Testis (tissue), 3 donors: ENCODE results near the gene RENBP. TPM values are rescaled to one million over a fixed set of nuclear protein-coding genes. Genes with fewer than 3 reads are reported as not detected.

Source experiments
- DNase-seq: peaks from one replicate; pipeline ENCODE4 v3.0.0-alpha.2; 2019
- H3K27ac ChIP-seq, 2 donors: fragments of 200-600 bp; sonication (generic); one replicate each; pipeline ENCODE4 v1.5.1; 2019
- H3K27me3 ChIP-seq: fragments of 200-600 bp; sonication (generic); one replicate; pipeline ENCODE4 v1.5.1; 2019
- H3K36me3 ChIP-seq: fragments of 200-600 bp; sonication (generic); one replicate; pipeline ENCODE4 v1.5.1; 2017; ENCODE audit warnings: low read depth; ENCODE audit errors: missing control alignments
- H3K4me1 ChIP-seq: fragments of 200-600 bp; sonication (generic); one replicate; pipeline ENCODE4 v1.5.1; 2019
- H3K4me3 ChIP-seq, 2 donors: fragments of 200-600 bp; sonication (generic); one replicate each; pipeline ENCODE4 v1.5.1; 2017 to 2019
- H3K9me3 ChIP-seq: fragments of 200-600 bp; sonication (generic); one replicate; pipeline ENCODE4 v1.5.1; 2017
- POLR2A ChIP-seq: fragments of 450-650 bp; IDR thresholded peaks from one replicate; pipeline ENCODE4 v1.6.1; 2017; ENCODE audit warnings: antibody characterized with exemption, mild to moderate bottlenecking, moderate library complexity
- WGBS, 2 donors: methylation state at CpG; one replicate each; pipeline ENCODE4 v1.1.5; 2018; 5-methylcytosine and 5-hydroxymethylcytosine counted together
- intact Hi-C: fragments of 100-400 bp; cut with DNase I; formaldehyde crosslinking; loops from one replicate; pipeline ENCODE4 v1.15.1; 2023; ENCODE audit warnings: low total_unique reads
- polyA plus RNA-seq: library from polyadenylated mRNA; stranded (reverse); fragments of 350-450 nt; fragmentation: Illumina TruSeq; extraction: RNeasy Lipid Tissue Mini Kit (QIAGEN cat#74804); gene quantifications from one replicate; pipeline ENCODE4 v1.2.3, GENCODE V29; 2014; ENCODE audit warnings: low read depth, low replicate concordance; ENCODE audit not compliant: insufficient read depth
- total RNA-seq, 2 donors: library from RNA; depleted of rRNA; stranded (reverse); fragments of >200 nt; gene quantifications; one replicate each; pipeline ENCODE4 v1.2.3, GENCODE V29; 2016
- TF ChIP-seq, protein P1 (sequence below), 3 experiments: fragments of 450-650 bp in 2 of 3; fragments of 200-600 bp in 1 of 3; sonication (generic) in 1 of 3; IDR thresholded peaks; one replicate each; pipeline ENCODE4 v1.5.1; 2016 to 2019; ENCODE audit warnings: antibody characterized with exemption in 3 of 3, mild to moderate bottlenecking in 2 of 3, moderate library complexity in 1 of 3

The RENBP gene
- total and polyA plus RNA-seq, 3 donors from 2014 or later: 2.8 to 4.8 (median 3.4) TPM

DNA sequence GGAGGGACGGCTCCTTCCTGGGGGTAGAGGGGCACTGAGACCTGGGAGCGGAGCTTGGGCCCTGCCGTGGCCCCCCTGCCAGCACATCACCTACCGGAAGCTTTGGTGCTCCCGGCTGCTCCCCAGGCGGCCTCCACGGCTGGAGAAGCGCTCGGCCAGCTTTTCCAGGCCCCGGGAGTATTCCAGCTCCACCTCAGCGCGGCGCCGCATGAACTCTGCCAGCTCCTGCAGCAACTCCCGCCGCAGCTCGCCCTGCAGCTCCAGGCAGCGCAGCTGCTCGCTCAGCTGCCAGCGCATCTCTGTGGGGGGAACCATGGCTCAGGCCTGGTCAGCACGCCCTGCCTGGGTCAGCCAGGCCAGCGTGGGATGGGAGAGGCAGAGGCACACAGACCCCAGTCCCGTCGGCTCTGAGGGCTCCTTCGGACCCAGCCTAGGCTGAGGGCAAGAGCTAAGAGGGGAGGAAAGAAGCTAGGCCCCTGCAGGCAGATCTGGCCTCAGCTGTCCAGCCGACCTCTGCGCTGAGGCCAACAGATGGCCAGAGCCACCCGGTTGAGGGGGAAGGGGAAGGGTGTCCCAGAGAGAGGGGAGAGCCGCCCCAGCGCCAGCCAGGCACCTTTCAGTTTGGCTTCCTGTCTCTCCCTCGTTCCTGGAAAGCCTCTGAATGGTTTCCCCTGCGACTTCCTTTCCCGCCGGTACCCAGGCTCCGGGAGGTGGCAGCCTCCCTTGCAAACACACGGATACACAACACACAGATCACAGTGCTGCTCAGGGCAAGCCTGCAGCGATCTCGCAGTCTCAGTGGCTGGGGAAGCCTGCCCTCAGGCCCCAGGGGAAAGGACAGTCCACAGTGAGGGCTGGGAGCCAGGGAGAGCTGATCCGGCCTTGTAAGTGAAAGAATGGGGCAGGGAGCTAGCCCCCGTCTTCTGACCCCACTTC, 22.7 kb downstream of the RENBP start:
- TF ChIP-seq POLR2A: no peak
- TF ChIP-seq, protein P1, sequence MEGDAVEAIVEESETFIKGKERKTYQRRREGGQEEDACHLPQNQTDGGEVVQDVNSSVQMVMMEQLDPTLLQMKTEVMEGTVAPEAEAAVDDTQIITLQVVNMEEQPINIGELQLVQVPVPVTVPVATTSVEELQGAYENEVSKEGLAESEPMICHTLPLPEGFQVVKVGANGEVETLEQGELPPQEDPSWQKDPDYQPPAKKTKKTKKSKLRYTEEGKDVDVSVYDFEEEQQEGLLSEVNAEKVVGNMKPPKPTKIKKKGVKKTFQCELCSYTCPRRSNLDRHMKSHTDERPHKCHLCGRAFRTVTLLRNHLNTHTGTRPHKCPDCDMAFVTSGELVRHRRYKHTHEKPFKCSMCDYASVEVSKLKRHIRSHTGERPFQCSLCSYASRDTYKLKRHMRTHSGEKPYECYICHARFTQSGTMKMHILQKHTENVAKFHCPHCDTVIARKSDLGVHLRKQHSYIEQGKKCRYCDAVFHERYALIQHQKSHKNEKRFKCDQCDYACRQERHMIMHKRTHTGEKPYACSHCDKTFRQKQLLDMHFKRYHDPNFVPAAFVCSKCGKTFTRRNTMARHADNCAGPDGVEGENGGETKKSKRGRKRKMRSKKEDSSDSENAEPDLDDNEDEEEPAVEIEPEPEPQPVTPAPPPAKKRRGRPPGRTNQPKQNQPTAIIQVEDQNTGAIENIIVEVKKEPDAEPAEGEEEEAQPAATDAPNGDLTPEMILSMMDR (IDR thresholded peaks at IDR 0.05): no peak
- no peaks in the 10 kb centered on the region for H3K27me3 ChIP-seq
- H3K4me1 ChIP-seq: peaks cover 6% of the 10 kb centered on the region
- no peak overlapping the region for H3K27ac ChIP-seq
- 40 to 49% methylated on average over 1 to 23 of the region's 40 CpGs for WGBS, 2 donors
- DNase-seq: no peak
- no peaks in the 10 kb centered on the region for H3K36me3 ChIP-seq
- H3K9me3 ChIP-seq: no peaks in the 10 kb centered on the region
- intact Hi-C loops: no loop called here
- no peak overlapping the region for H3K4me3 ChIP-seq

DNA sequence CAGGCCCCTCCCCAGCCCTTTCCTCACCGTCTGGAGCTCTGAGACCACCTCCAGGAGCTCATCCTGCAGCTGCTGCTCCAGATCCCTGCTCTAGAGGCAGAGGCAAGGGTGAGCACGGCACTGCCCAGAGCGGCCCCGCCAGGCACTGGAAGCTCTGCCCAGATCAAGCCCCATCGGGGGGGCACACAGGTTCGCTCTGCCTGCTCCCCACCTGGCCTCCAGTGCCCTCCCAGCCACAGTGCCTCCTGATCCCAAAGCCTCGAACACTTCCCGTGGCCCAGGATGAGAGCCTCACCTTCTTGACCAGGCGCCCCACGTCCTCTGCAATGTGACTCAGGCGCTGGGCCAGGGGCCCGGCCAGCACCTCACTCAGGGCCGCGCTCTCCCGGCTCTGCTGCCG, 23.4 kb downstream of the RENBP start:
- 56% methylated on average over 12 of the region's 16 CpGs; no CpG with 5 or more reads in 1 of the 2 donors for WGBS, 2 donors
- Histone ChIP-seq H3K4me3 (no peak overlapping the region), H3K9me3 (no peaks in the 10 kb centered on the region), H3K4me1 (peaks cover 5% of the 10 kb centered on the region), H3K36me3 (no peaks in the 10 kb centered on the region), H3K27me3 (no peaks in the 10 kb centered on the region), H3K27ac (no peak overlapping the region)
- intact Hi-C loops: no loop called here
- DNase-seq: no peak
- no peak for TF ChIP-seq POLR2A
- TF ChIP-seq, protein P1 (IDR thresholded peaks at IDR 0.05): no peak

DNA sequence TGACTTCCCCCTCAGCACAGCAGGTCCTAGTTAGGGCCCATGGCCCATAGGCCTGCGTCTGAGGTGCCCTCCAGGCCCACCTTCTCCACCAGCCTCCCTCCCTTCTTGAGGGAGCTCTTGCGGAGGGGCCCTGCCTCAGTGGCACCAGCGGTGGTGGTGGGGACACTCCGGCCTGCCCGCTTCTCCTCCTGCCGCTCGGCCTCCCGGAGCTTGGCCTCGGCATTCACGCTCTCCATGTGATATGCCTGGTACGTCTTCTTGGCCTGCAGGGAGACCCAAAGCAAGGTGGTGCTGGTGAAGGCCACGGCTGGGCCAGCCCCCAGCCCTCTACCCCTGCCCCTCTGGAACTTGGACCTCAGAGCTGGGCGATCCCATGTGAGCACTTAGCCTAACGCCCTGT, 23.9 kb downstream of the RENBP start:
- H3K27ac ChIP-seq: no peak overlapping the region
- intact Hi-C loops: no loop called here
- 95 to 100% methylated on average over 2 to 10 of the region's 14 CpGs for WGBS, 2 donors
- H3K36me3 ChIP-seq: no peaks in the 10 kb centered on the region
- TF ChIP-seq, protein P1 (IDR thresholded peaks at IDR 0.05): no peak
- TF ChIP-seq POLR2A: no peak
- no peaks in the 10 kb centered on the region for H3K27me3 ChIP-seq
- peaks cover 5% of the 10 kb centered on the region for H3K4me1 ChIP-seq
- no peak for DNase-seq
- no peak overlapping the region for H3K4me3 ChIP-seq
- H3K9me3 ChIP-seq: no peaks in the 10 kb centered on the region

DNA sequence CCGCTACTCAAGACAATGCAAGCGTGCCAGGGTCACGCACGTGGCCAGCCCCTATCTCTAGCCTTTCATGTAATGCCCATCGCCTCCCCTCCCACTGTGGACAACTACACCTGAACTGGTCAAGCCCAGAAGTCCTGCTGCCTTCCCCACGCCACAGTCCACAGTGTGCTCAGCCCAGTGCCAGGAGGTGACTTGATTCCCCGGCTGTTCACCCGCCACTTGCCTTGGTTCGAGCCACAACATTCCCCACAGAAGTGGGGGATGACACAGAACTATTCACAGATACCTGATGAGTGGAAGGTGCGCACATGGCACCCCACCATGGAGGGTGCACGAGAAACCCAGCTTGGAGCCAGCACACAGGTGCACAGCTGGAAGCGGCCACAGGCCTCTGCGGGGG, 25.2 kb downstream of the RENBP start:
- Histone ChIP-seq H3K4me3 (no peak overlapping the region), H3K4me1 (peaks cover 5% of the 10 kb centered on the region), H3K27ac (no peak overlapping the region), H3K27me3 (no peaks in the 10 kb centered on the region), H3K9me3 (no peaks in the 10 kb centered on the region), H3K36me3 (no peaks in the 10 kb centered on the region)
- TF ChIP-seq, protein P1 (IDR thresholded peaks at IDR 0.05): no peak
- no peak for TF ChIP-seq POLR2A
- 96 to 100% methylated on average over 3 to 13 of the region's 13 CpGs for WGBS, 2 donors
- DNase-seq: no peak
- intact Hi-C loops: no loop called here

DNA sequence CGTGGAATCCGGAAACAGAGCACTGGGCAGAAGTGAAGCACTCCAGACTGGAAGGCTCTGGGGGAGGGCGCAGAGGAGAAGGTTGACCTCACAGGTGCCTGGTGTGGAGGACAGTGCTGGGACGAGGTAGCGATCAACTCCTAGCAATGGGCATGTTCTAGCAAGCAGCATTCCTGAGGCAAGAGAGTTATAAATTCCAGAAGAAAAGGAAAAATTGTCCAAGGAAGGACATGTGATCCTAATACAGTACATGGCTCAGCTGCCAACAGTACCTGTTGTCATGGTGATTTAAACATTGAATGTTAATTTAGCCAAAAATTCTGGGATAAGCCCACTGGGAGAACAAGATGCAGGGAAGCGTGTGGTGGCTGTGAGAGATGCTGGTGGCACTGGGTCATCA, 26.6 kb downstream of the RENBP start:
- no peaks in the 10 kb centered on the region for H3K9me3 ChIP-seq
- H3K27ac ChIP-seq: no peak overlapping the region
- TF ChIP-seq, protein P1 (IDR thresholded peaks at IDR 0.05): no peak
- DNase-seq: no peak
- WGBS, 2 donors: 82 to 90% methylated on average over 6 of the region's 6 CpGs
- intact Hi-C loops: no loop called here
- no peak overlapping the region for H3K4me3 ChIP-seq
- no peaks in the 10 kb centered on the region for H3K36me3 ChIP-seq
- no peaks in the 10 kb centered on the region for H3K27me3 ChIP-seq
- no peaks in the 10 kb centered on the region for H3K4me1 ChIP-seq
